HL-60 (cell line): ENCODE results near the gene TEX48.

Experiments
- CTCF ChIP-seq: IDR thresholded peaks from one replicate; pipeline ENCODE4 v1.5.1; 2011; ENCODE audit warnings: low read length, control low read depth, inconsistent platforms; ENCODE audit not compliant: insufficient read depth
- POLR2AphosphoS5 ChIP-seq: IDR thresholded peaks from 2 replicates; pipeline ENCODE4 v1.6.1; 2012; ENCODE audit warnings: low read depth
- REST ChIP-seq: IDR thresholded peaks from 2 replicates; pipeline ENCODE4 v1.6.1; 2012; ENCODE audit warnings: low read depth; ENCODE audit not compliant: insufficient replicate concordance

GRCh38 chr9:114688379-114688778 is 6.4 kb upstream of the TEX48 start:
- TF ChIP-seq CTCF (no peak), POLR2AphosphoS5 (no peak), REST (no peak)
